AG09309 (cell line): ENCODE results near the gene IMMP2L.

Experiments
- DNase-seq: peaks from one replicate; pipeline ENCODE4 v3.0.0-alpha.2; 2010; ENCODE audit warnings: low read depth
- H3K4me3 ChIP-seq: 2 replicates; pipeline ENCODE4 v1.5.1; 2011; ENCODE audit warnings: mild to moderate bottlenecking, low read depth, low read length, moderate library complexity; ENCODE audit not compliant: control insufficient read depth
- TF ChIP-seq, protein P1 (sequence below): IDR thresholded peaks from 2 replicates; pipeline ENCODE4 v1.5.1; 2011; ENCODE audit warnings: mild to moderate bottlenecking, low read depth, low read length, inconsistent platforms; ENCODE audit not compliant: insufficient read depth, control insufficient read depth; ENCODE audit errors: missing control alignments

The IMMP2L gene

DNA sequence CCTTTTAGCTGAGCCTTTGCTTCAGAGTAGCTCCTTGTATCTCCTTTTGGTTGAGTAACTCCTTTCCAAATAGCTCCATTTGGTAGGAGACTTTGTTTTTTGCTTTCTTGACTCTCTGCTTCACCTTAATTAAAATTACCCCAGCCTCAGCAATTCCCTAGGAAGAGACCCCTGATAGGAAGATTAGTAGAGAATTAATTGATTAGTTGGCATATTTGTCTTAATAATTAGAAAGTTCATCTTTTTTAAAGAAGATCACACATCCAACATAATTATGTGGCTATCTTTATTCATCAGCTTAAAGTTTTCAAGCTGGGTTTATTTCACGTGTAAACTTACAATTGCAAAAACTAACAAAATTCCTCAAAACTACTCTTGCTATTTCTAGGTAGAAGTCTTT is 352.2 kb downstream of the IMMP2L start:
- DNase-seq = no peak
- TF ChIP-seq, protein P1, sequence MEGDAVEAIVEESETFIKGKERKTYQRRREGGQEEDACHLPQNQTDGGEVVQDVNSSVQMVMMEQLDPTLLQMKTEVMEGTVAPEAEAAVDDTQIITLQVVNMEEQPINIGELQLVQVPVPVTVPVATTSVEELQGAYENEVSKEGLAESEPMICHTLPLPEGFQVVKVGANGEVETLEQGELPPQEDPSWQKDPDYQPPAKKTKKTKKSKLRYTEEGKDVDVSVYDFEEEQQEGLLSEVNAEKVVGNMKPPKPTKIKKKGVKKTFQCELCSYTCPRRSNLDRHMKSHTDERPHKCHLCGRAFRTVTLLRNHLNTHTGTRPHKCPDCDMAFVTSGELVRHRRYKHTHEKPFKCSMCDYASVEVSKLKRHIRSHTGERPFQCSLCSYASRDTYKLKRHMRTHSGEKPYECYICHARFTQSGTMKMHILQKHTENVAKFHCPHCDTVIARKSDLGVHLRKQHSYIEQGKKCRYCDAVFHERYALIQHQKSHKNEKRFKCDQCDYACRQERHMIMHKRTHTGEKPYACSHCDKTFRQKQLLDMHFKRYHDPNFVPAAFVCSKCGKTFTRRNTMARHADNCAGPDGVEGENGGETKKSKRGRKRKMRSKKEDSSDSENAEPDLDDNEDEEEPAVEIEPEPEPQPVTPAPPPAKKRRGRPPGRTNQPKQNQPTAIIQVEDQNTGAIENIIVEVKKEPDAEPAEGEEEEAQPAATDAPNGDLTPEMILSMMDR = no peak
- no peak overlapping the region for H3K4me3 ChIP-seq

DNA sequence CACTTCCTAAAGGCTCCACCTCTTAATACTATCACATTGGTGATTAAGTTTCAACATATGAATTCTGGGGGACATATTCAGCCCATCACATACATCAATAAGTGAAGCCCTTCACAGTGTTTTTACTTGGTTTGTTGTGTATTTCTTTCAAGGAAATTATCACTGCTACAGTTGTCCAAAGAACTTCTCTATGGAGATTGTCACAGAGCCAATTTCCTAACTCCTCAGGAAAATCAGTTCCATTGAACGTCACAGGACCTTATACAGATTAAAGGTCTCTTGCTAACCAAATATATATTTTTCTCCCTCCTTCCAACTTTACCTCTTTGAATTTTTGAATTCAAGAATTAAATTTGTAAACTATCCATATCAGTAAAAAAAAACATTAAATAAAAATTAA is 357.0 kb downstream of the IMMP2L start:
- no peak overlapping the region for H3K4me3 ChIP-seq
- TF ChIP-seq, protein P1 = no peak
- DNase-seq = no peak

DNA sequence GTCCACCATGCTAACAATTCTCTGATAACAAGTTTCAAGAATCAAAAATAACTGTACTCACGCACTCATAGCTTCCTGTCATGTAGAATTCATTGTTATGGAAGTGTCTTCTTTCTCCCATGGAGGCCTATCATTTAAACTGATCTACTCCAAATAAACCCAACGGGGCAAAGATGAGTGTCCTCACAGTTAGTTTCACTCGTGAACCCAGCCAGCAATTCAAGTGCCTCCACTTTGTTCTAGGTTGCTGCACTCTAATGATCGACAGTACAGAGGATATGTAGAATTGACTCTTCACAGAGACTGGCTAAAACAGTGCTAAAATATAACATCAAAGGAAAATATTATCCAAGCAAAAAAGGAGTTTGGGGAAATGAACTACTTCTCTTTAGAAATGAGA is 360.0 kb downstream of the IMMP2L start:
- TF ChIP-seq, protein P1 = no peak
- no peak for DNase-seq
- no peak overlapping the region for H3K4me3 ChIP-seq

DNA sequence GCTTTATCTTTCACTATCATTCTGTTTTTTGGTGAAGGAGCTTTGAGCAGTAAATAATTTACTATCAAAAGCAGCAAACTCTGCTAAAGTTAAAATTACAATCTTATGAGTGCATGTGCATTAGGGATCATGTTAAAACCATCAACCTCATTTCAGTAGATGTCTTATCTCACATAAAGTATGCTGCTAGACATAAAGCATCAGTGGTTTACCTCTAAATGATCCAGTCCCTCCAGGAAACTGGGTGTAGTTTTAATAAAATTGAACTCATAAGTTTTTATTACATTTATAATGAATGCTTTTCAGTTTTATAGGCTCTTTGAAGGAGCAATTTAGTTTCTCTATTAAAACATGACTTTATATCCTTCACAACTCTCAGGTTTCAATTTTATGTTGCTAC is 362.6 kb downstream of the IMMP2L start:
- DNase-seq = no peak
- TF ChIP-seq, protein P1 = no peak
- H3K4me3 ChIP-seq = no peak overlapping the region

DNA sequence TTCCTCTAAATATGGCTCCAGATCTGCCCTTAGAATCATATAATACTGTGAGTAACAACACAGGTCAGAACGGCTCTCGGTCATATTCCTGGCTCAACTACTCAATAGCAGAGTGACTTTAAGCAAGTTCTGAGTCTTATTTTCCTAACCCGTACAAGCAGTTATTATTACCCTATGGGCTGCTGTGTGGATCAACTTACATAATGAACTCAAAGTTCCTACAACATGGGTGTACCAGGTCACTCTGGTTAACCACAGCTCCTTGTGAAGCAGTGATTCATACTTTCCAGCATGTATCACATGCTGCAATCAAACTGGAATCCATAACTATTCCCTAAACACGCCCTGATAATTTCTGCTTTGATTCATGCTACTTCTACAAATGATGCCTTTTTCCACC is 364.0 kb downstream of the IMMP2L start:
- TF ChIP-seq, protein P1 = no peak
- H3K4me3 ChIP-seq = no peak overlapping the region
- DNase-seq = peak; percentile 99

DNA sequence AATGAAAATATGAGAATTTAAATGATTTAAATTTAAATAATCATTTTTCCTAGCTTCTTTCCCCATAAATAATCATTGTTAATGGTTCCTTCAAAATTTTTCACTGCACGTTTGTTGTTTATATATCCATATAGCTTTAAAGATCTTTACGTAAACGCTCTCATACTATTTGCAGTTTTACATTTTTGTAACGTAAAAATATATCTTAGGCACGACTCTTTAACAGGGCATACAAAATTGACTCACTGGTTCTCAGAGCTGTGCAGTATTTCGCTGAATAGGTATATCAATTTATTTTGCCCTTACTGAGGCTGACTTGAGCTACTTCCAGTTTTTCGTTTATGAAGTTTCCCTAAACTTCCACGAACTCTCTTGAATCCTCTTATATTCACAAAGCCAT is 365.6 kb downstream of the IMMP2L start:
- no peak for DNase-seq
- no peak overlapping the region for H3K4me3 ChIP-seq
- TF ChIP-seq, protein P1 = no peak

DNA sequence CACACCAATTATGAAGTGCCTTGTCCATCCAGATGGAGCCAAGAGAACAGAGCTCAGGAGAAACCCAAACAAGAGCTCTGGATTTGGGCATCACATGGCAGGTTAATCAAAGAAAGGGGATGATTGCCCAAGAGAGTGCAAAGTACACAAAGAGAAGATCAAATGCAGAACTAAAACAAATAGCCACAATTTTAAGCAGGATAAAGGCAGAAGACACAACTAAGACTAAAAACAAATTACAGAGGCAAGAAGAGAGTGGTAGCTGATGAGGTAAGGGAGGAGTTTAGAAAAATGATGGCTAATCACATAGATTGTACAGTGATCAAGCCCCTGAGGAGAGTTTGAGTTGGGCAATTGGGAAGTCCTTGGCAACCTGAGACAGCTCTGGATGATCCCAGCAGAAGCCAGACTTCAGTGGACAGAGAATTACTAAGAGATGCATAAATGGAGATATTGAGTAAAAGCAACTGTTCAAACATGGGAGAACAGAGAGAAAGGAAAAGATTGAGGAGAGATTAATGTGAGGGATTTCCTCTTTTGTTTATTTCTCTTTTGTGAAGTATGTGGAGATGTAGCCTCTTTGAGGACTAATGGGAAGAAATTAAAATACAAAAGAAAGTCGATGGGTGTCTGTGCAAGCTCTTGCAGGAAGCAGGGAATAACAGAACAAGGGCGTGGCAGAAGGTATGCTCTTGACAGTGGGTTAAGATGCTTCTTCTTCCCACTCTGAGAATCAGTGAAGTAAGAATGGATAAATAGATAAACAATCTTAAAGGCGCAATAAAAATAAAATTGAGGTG is 369.5 kb downstream of the IMMP2L start:
- DNase-seq = no peak
- H3K4me3 ChIP-seq = no peak overlapping the region
- TF ChIP-seq, protein P1 = no peak
